ENCODE measurements around the gene NUBP1.
"Not testable (repeated sequence)": the region's sequence is repeated elsewhere in the genome, so short reads cannot be mapped to it uniquely, and the experiment has no call there.

The NUBP1 gene

GRCh38 chr16:10787304-10787703 lies 43.7 kb downstream of the NUBP1 start:
- in situ Hi-C loops (cut with HindIII; ENCODE audit: low sequenced_read_pairs) = no loop called here
- DNase-seq (ENCODE audit: low read depth, low spot score) = no peak
- no peak overlapping the region for H3K4me3 ChIP-seq (ENCODE audit: low read depth, low read length)
- TF ChIP-seq, protein P1, sequence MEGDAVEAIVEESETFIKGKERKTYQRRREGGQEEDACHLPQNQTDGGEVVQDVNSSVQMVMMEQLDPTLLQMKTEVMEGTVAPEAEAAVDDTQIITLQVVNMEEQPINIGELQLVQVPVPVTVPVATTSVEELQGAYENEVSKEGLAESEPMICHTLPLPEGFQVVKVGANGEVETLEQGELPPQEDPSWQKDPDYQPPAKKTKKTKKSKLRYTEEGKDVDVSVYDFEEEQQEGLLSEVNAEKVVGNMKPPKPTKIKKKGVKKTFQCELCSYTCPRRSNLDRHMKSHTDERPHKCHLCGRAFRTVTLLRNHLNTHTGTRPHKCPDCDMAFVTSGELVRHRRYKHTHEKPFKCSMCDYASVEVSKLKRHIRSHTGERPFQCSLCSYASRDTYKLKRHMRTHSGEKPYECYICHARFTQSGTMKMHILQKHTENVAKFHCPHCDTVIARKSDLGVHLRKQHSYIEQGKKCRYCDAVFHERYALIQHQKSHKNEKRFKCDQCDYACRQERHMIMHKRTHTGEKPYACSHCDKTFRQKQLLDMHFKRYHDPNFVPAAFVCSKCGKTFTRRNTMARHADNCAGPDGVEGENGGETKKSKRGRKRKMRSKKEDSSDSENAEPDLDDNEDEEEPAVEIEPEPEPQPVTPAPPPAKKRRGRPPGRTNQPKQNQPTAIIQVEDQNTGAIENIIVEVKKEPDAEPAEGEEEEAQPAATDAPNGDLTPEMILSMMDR (IDR thresholded peaks at IDR 0.05; ENCODE audit: low read depth, low read length) = no peak

- in situ Hi-C loops (cut with HindIII; ENCODE audit: low sequenced_read_pairs); H3K4me3 ChIP-seq (ENCODE audit: low read depth, low read length); DNase-seq (ENCODE audit: low read depth, low spot score): not testable (repeated sequence)
Observed at GRCh38 chr16:10788630-10789029, 45.0 kb downstream of the NUBP1 start.

DNA sequence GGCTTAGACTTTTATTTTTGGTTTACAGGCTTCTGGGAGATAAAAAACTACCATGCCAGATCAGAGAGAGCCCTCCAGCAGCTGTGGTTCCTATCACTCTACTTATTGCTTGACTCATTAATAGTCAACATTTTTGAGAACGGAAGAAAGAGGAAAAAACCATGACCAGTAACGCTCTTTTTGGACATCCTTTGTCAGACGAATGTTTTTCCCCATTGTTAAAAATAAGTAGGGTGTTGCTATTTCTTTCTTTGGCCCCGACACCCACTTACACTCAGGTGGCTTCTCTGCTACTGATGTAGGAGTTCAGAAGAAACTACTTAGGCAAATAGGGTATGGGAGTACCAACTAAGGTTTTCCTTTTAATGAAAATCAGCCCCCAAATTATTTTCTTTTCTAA lies 47.4 kb downstream of the NUBP1 start:
- H3K4me3 ChIP-seq (ENCODE audit: low read depth, low read length) = no peak overlapping the region
- TF ChIP-seq, protein P1 (IDR thresholded peaks at IDR 0.05; ENCODE audit: low read depth, low read length) = no peak
- no peak for DNase-seq (ENCODE audit: low read depth, low spot score)
- in situ Hi-C loops (cut with HindIII; ENCODE audit: low sequenced_read_pairs) = no loop called here

- TF ChIP-seq, protein P1 (IDR thresholded peaks at IDR 0.05; ENCODE audit: low read depth, low read length) = no peak
- in situ Hi-C loops (cut with HindIII; ENCODE audit: low sequenced_read_pairs) = no loop called here
- H3K4me3 ChIP-seq (ENCODE audit: low read depth, low read length) = no peak overlapping the region
- DNase-seq (ENCODE audit: low read depth, low spot score) = no peak
Observed at GRCh38 chr16:10799736-10800135, 56.1 kb downstream of the NUBP1 start.

- no peak for DNase-seq (ENCODE audit: low read depth, low spot score)
- no peak overlapping the region for H3K4me3 ChIP-seq (ENCODE audit: low read depth, low read length)
- TF ChIP-seq, protein P1 (IDR thresholded peaks at IDR 0.05; ENCODE audit: low read depth, low read length) = no peak
- in situ Hi-C loops (cut with HindIII; ENCODE audit: low sequenced_read_pairs) = no loop called here
Observed at GRCh38 chr16:10805334-10805733, 61.7 kb downstream of the NUBP1 start.

DNA sequence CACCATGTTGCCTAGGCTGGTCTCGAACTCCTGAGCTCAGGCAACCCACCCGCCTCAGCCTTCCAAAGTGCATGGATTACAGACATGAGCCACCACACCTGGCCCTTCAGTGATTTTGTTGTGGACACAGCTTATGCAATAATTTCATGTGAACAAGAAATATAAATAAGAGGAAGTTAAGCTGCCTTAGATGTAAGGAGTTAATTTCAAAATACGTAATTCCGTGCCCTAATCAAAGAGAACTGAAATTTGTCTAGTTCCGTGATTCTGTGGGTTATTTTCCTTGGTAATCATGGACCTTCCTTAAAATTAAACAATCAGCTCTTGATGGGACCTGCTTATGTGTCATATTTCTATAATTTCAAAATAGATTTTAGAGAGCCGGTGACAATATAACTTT lies 63.1 kb downstream of the NUBP1 start:
- TF ChIP-seq, protein P1 (IDR thresholded peaks at IDR 0.05; ENCODE audit: low read depth, low read length) = no peak
- no peak overlapping the region for H3K4me3 ChIP-seq (ENCODE audit: low read depth, low read length)
- in situ Hi-C loops (cut with HindIII; ENCODE audit: low sequenced_read_pairs) = no loop called here
- no peak for DNase-seq (ENCODE audit: low read depth, low spot score)

DNA sequence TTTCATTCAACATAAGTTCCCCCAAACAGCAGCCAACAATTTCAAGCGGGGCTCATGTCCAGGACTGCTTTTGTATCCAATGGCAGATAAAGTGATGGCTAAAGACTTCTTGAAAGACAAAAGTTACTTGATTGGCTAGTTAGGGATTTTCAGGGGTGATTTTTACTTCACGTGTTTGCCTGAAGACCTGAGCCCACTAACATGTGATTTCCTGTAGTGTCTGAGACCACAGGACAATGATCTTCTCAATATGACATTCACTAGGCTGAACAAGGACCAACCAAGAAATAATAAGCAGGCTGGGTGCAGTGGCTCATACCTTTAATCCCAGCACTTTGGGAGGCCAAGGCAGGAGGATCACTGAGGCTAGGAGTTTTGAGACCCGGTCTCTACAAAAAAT lies 64.6 kb downstream of the NUBP1 start:
- in situ Hi-C loops (cut with HindIII; ENCODE audit: low sequenced_read_pairs) = no loop called here
- TF ChIP-seq, protein P1 (IDR thresholded peaks at IDR 0.05; ENCODE audit: low read depth, low read length) = no peak
- no peak overlapping the region for H3K4me3 ChIP-seq (ENCODE audit: low read depth, low read length)
- no peak for DNase-seq (ENCODE audit: low read depth, low spot score)
